Muscle layer of colon (tissue), 2 donors: ENCODE data around the gene IL36RN.

Experiments
- H3K27ac ChIP-seq: one replicate; pipeline ENCODE4 v1.7.0; 2013; ENCODE audit warnings: low read depth, mild to moderate bottlenecking, low read length, moderate library complexity
- H3K27me3 ChIP-seq, 2 donors: one replicate each; pipeline ENCODE4 v1.7.0; 2013; ENCODE audit warnings: low read length in 2 of 2, mild to moderate bottlenecking in 2 of 2; ENCODE audit not compliant: insufficient read depth in 2 of 2, control insufficient read depth in 1 of 2
- H3K36me3 ChIP-seq: one replicate; pipeline ENCODE4 v1.7.0; 2013; ENCODE audit warnings: mild to moderate bottlenecking, low read length; ENCODE audit not compliant: insufficient read depth
- H3K4me1 ChIP-seq: one replicate; pipeline ENCODE4 v1.7.0; 2013; ENCODE audit warnings: mild to moderate bottlenecking, low read length; ENCODE audit not compliant: insufficient read depth
- H3K4me3 ChIP-seq, 2 donors: one replicate each; pipeline ENCODE4 v1.7.0; 2013; ENCODE audit warnings: low read length in 2 of 2, low read depth in 1 of 2, mild to moderate bottlenecking in 1 of 2, moderate library complexity in 1 of 2
- H3K9ac ChIP-seq: one replicate; pipeline ENCODE4 v1.7.0; 2013; ENCODE audit warnings: low read length
- H3K9me3 ChIP-seq: one replicate; pipeline ENCODE4 v1.7.0; 2013; ENCODE audit warnings: mild to moderate bottlenecking, low read length
- donor health status: abdominal sarcoma.
- donor health status: Adenocarcinoma of cecum.

The IL36RN gene

DNA sequence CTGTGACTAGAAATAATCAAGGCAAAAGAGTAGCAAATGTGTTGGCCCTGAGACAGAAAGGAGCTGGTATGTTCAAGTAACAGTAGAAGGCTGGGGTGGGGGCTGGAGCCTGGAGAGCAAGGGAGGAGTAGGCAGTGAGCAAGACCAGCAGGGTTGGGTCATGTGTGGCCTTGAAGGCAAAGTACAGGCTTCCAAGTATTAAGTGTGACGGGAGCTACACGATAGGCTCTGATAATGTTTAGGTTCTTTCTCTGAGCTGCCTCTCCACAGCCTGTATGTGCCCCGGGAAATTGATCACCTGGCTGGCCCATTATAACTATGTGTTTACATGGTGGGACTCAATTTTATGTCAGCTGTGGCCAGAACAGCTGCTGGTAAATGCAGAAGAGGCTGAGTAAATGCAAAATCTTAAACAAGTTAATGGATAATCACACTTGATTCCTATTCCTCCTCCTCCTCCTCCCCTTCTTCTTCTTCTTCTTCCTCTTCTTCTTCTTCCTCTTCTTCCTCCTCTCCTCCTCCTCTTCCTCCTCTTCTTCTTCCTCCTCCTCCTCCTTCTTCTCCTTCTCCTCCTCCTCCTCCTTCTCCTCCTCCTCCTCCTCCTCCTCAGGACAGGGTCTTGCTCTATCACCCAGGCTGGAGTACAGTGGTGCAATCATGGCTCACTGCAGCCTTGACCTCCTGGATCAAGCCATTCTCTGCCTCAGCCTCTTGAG, 18.1 kb downstream of the IL36RN start:
- Histone ChIP-seq H3K27me3 (no peaks in the 10 kb centered on the region), H3K36me3 (no peaks in the 10 kb centered on the region), H3K4me1 (no peaks in the 10 kb centered on the region), H3K9ac (no peak overlapping the region), H3K27ac (no peak overlapping the region), H3K9me3 (no peaks in the 10 kb centered on the region), H3K4me3 (no peak overlapping the region)

DNA sequence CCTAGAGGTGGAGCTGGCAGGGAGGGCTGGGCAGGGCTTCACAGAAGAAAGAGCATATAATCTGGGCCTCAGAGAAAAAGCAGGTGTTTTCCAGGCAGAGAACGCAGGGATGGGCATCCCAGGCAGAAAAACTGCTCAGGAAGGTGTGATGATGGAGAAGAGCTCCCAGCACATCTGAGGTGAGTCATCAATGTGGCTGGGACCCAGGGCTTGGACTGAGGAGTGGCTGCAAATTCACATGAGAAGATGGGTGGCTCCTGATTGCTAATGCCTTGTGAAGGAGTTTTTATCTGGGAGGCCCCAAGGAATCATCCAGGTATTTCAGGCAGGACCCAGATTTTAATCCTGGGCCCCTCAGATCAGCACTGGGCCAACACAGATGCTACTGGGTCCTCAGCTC, 18.9 kb downstream of the IL36RN start:
- Histone ChIP-seq H3K27ac (no peak overlapping the region), H3K27me3 (no peaks in the 10 kb centered on the region), H3K4me1 (no peaks in the 10 kb centered on the region), H3K9me3 (no peaks in the 10 kb centered on the region), H3K4me3 (no peak overlapping the region), H3K9ac (no peak overlapping the region), H3K36me3 (no peaks in the 10 kb centered on the region)

DNA sequence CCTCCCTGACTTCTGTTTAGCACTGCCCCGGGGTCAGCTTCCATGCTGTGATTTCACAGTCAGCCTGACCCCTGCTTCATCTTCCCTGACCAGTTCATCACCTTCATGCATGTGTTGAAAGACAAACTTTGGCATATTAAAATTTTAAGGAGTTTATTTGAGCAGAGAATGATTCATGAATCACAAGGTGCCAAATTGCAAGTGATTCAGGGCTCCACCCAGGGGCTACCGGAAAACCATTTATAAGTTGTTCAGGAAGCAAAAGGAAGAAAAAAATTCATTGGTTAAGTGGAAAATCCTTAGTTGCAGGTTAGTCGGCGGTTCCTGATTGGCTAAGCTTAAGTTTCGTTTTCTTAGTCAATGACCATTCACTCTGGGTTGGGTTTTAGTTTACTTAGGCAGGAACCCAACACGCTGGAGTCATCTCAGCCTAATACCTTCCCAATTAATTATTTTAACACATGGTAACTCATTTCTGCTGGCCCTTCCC, 19.4 kb downstream of the IL36RN start:
- Histone ChIP-seq H3K27ac (no peak overlapping the region), H3K36me3 (no peaks in the 10 kb centered on the region), H3K4me1 (no peaks in the 10 kb centered on the region), H3K9ac (no peak overlapping the region), H3K4me3 (no peak overlapping the region), H3K27me3 (no peaks in the 10 kb centered on the region), H3K9me3 (no peaks in the 10 kb centered on the region)

- Histone ChIP-seq H3K4me1 (no peaks in the 10 kb centered on the region), H3K4me3 (no peak overlapping the region), H3K9me3 (no peaks in the 10 kb centered on the region), H3K27ac (no peak overlapping the region), H3K9ac (no peak overlapping the region), H3K27me3 (no peaks in the 10 kb centered on the region), H3K36me3 (no peaks in the 10 kb centered on the region)
Measured at GRCh38 chr2:113079131-113079530, 20.1 kb downstream of the IL36RN start.

- H3K27ac ChIP-seq: no peak overlapping the region
Measured at GRCh38 chr2:113080134-113080533, 21.1 kb downstream of the IL36RN start.

GRCh38 chr2:113081488-113082210, 22.7 kb downstream of the IL36RN start:
- Histone ChIP-seq H3K4me3 (no peak overlapping the region), H3K9ac (no peak overlapping the region), H3K4me1 (no peaks in the 10 kb centered on the region), H3K9me3 (no peaks in the 10 kb centered on the region), H3K27me3 (no peaks in the 10 kb centered on the region), H3K27ac (no peak overlapping the region), H3K36me3 (no peaks in the 10 kb centered on the region)

More at GRCh38 chr2:113080134-113080533, 21.1 kb downstream of the IL36RN start:
- H3K4me1 ChIP-seq: no peaks in the 10 kb centered on the region
- no peak overlapping the region for H3K4me3 ChIP-seq
- no peaks in the 10 kb centered on the region for H3K9me3 ChIP-seq
- no peak overlapping the region for H3K9ac ChIP-seq
- no peaks in the 10 kb centered on the region for H3K27me3 ChIP-seq
- no peaks in the 10 kb centered on the region for H3K36me3 ChIP-seq

DNA sequence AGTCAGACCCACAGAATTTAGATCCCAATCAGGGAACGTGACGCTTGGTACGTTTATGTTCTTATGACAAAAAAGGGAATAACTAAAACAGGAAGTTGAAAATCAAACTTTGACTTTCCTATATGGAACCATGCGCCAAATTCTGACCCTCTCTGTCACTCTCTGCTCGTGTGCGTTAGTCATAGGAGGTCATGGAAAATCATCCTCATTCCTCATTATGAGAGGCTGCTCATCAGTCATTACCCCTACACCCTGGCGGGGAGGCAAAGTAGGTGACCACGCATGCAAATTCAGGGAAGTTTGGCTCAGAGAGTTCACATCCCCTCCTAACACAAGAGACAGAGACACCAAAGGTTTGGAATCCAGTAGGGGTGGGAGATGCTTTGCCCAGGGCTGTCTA, 24.3 kb downstream of the IL36RN start:
- no peak overlapping the region for H3K27ac ChIP-seq
- no peak overlapping the region for H3K4me3 ChIP-seq
- H3K36me3 ChIP-seq: no peaks in the 10 kb centered on the region
- H3K27me3 ChIP-seq: no peaks in the 10 kb centered on the region
- no peak overlapping the region for H3K9ac ChIP-seq
- H3K4me1 ChIP-seq: no peaks in the 10 kb centered on the region
- H3K9me3 ChIP-seq: no peaks in the 10 kb centered on the region

GRCh38 chr2:113084249-113085000, 25.4 kb downstream of the IL36RN start:
- H3K36me3 ChIP-seq: no peaks in the 10 kb centered on the region
- H3K27ac ChIP-seq: no peak overlapping the region
- no peaks in the 10 kb centered on the region for H3K27me3 ChIP-seq
- no peak overlapping the region for H3K4me3 ChIP-seq
- no peaks in the 10 kb centered on the region for H3K9me3 ChIP-seq
- H3K9ac ChIP-seq: no peak overlapping the region
- no peaks in the 10 kb centered on the region for H3K4me1 ChIP-seq

DNA sequence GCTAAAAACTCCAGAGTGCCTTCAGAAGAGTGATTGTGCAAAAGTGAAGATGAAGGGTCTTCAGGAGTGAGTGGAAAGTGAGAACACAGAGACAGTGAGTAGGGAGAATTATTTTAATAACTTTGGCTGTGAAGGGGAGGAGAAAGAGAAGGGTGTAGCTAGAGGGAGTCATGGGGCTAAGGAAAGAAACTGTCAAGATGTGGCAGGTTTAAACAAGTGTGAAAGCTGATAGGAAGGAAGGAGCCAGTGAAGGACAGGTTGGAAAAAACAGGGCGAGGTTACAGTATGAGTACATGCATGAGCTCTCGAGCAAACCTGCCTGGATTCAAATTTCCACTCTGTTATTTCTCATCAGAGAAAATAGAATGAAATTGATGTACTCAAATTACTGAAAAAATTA, 26.5 kb downstream of the IL36RN start:
- no peaks in the 10 kb centered on the region for H3K4me1 ChIP-seq
- H3K36me3 ChIP-seq: no peaks in the 10 kb centered on the region
- H3K9ac ChIP-seq: no peak overlapping the region
- H3K9me3 ChIP-seq: no peaks in the 10 kb centered on the region
- H3K27me3 ChIP-seq: no peaks in the 10 kb centered on the region
- H3K4me3 ChIP-seq: no peak overlapping the region
- no peak overlapping the region for H3K27ac ChIP-seq

- Histone ChIP-seq H3K4me3 (no peak overlapping the region), H3K9me3 (no peaks in the 10 kb centered on the region), H3K4me1 (no peaks in the 10 kb centered on the region), H3K27ac (no peak overlapping the region), H3K27me3 (no peaks in the 10 kb centered on the region), H3K36me3 (no peaks in the 10 kb centered on the region), H3K9ac (no peak overlapping the region)
Measured at GRCh38 chr2:113088213-113088992, 29.4 kb downstream of the IL36RN start.

DNA sequence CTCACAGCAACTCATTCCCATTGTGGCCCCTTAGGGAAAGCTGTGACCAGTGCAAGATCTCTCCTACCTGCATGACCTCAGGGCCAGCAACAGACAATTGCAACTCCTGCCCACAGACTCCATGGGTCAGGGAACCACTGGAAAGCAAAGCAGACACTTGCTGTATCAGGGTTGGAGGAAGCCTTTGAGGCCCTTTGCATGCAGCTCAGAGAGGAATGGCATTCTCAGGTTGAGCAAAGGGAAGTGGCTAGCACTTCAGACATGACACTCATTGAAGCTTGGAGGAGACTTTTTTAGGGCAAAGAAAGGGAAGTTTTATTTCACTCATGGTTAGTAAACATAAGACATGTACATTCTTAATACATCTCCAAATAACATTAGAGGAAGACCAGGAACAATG, 30.9 kb downstream of the IL36RN start:
- H3K9me3 ChIP-seq: no peaks in the 10 kb centered on the region
- no peak overlapping the region for H3K4me3 ChIP-seq
- H3K27ac ChIP-seq: no peak overlapping the region
- no peaks in the 10 kb centered on the region for H3K27me3 ChIP-seq
- no peak overlapping the region for H3K9ac ChIP-seq
- no peaks in the 10 kb centered on the region for H3K4me1 ChIP-seq
- H3K36me3 ChIP-seq: no peaks in the 10 kb centered on the region
